ENCODE measurements around the gene LCE2D.

DNA sequence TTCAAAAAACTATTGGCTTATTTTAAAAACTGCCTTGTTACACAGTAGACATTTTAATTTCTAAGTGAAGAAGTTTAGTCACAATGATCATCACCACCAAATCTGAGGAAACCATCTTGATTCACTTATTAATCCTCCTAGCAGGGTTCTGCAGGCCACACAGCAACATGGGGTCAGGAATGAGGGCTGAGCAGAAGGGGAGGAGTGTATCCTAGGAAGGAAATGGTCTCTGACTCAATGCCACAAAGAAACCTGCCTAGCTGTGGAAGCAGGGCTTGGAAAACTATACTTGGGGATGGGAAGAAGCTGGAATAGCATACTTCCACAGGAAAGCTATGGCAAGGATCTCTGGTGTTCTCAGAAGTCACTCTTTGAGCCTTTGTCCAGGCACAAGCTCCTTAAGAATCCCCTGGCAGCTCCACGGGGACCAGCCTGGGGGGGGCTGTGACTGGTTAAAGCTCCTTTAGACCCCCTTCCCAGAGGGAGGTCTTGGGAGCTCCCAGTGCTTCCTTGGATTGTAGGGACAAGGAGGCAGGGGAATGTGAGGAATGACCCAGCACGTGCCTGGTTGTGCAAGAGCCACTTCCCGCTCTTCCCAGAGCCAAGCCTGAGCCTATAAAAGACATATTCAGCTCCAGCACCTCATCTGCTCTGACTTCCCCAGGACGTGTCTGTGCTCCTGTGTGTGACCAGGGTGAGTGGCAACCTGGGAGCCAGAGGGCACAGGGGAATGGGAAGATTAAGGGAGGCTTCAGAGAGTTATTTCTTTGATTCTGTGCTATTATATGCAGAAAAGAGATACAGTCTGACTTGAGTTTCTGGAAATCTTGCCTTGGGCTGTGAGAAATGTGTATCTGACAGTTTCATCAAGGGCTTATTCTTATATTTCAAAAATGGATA is 34.8 kb downstream of the LCE2D start, which contains the start of gene LCE2A:
- TF ChIP-seq CTCF (IDR thresholded peaks at IDR 0.05) (no peak), POLR2A (IDR thresholded peaks at IDR 0.05) (no peak), POLR2AphosphoS5 (IDR thresholded peaks at IDR 0.05) (no peak), EP300 (IDR thresholded peaks at IDR 0.05) (no peak)

All from upper lobe of left lung (tissue), 4 donors.